Heart left ventricle (tissue), 16 donors: ENCODE measurements around the gene COL8A2. TPM values are rescaled to one million over a fixed set of nuclear protein-coding genes. Genes with fewer than 3 reads are reported as not detected.

Experiments
- ATAC-seq, 4 donors: fragments of 200-7000 bp; cut with Tn5 transposase; one replicate each; pipeline ENCODE4 v1.9.1; 2020 to 2022; ENCODE audit warnings: moderate library complexity in 4 of 4, mild to moderate bottlenecking in 3 of 4, moderate number of reproducible peaks in 1 of 4
- DNase-seq, 5 donors: peaks; one replicate each; pipeline ENCODE4 v3.0.0-alpha.2; 2020
- H3K27ac ChIP-seq, 12 donors: fragments of 200-600 bp; sonication (generic) in 4 of 12; one replicate each; pipeline versions ENCODE4 v1.5.0 to v1.8.0; 2016 to 2022; ENCODE audit warnings: mild to moderate bottlenecking in 2 of 12
- H3K27me3 ChIP-seq, 9 donors: fragments of 200-600 bp; sonication (generic) in 2 of 9; one replicate each; pipeline versions ENCODE4 v1.5.1 to v1.8.0; 2016 to 2022; ENCODE audit warnings: mild to moderate bottlenecking in 3 of 9
- H3K36me3 ChIP-seq, 9 donors: fragments of 200-600 bp; sonication (generic) in 2 of 9; one replicate each; pipeline versions ENCODE4 v1.5.0 to v1.8.0; 2018 to 2022; ENCODE audit warnings: mild to moderate bottlenecking in 2 of 9
- H3K4me1 ChIP-seq, 12 donors: fragments of 200-600 bp; sonication (generic) in 4 of 12; one replicate each; pipeline versions ENCODE4 v1.5.0 to v1.8.0; 2016 to 2022; ENCODE audit warnings: mild to moderate bottlenecking in 3 of 12
- H3K4me3 ChIP-seq, 12 donors: fragments of 200-600 bp; sonication (generic) in 4 of 12; one replicate each; pipeline versions ENCODE4 v1.5.0 to v1.8.0; 2017 to 2022; ENCODE audit warnings: mild to moderate bottlenecking in 9 of 12, moderate library complexity in 4 of 12
- H3K9me3 ChIP-seq, 12 donors: fragments of 200-600 bp; sonication (generic) in 4 of 12; one replicate each; pipeline versions ENCODE4 v1.5.0 to v1.8.0; 2016 to 2022; ENCODE audit warnings: mild to moderate bottlenecking in 1 of 12
- CTCF ChIP-seq, 12 donors: fragments of 200-600 bp; sonication (generic) in 4 of 12; IDR thresholded peaks; one replicate each; pipeline versions ENCODE4 v1.5.0 to v1.8.0; 2018 to 2022; ENCODE audit warnings: antibody characterized with exemption in 12 of 12, mild to moderate bottlenecking in 5 of 12
- POLR2A ChIP-seq, 2 donors: fragments of 450-650 bp; IDR thresholded peaks; one replicate each; pipeline ENCODE4 v1.6.1; 2017; ENCODE audit warnings: antibody characterized with exemption in 2 of 2, mild to moderate bottlenecking in 2 of 2, moderate library complexity in 2 of 2
- WGBS, 4 donors: extraction: QIAGEN DNeasy Blood & Tissue Kit in 2 of 4; methylation state at CpG; one replicate each; pipeline versions ENCODE4 v1.1.5 to v1.1.7; 2013 to 2018; 5-methylcytosine and 5-hydroxymethylcytosine counted together
- intact Hi-C, 10 donors: fragments of 100-400 bp; cut with DNase I; formaldehyde crosslinking; loops; one replicate each; pipeline versions ENCODE4 v1.11.1 to v1.14.2; 2022
- long read RNA-seq, 3 donors: library from polyadenylated mRNA; unstranded; transcript quantifications; one replicate each; pipeline ENCODE4 v2.0.0, GENCODE V29; 2020 to 2021
- polyA plus RNA-seq, 2 donors: library from polyadenylated mRNA; stranded (reverse); fragments of 200-250 nt; gene quantifications; one replicate each; pipeline ENCODE4 v1.2.3, GENCODE V29; 2013
- total RNA-seq, 9 donors: library from RNA; depleted of rRNA in 2 of 9; stranded (reverse); fragments of >200 nt in 2 of 9; fragmentation: NEBNext Ultra II Directional in 3 of 9; extraction: Animal tissue kit (Norgen Biotek cat#: 25700) in 3 of 9; gene quantifications; one replicate each; pipeline versions ENCODE4 v1.1.0 to v1.2.4, GENCODE V29; 2016 to 2023
- donor health status: ischemic (EF 13 %, LVEDD 7.1; RV severe dilation, severe dysfunction).
- donor health status: healthy with polysubstance abuse.
- donor health status: DM: no; HTN: yes; CAD: no.
- donor health status: DM: no; HTN: no; CAD: no.
- donor health status: ischemic (EF 25% LVEDD 6.9; RV normal size, moderate dysfunction).
- donor health status: ischemic (EF 25% LVEDD 5.7; RV mildly dilated, moderate dysfunction).
- donor health status: healthy.
- donor health status: DM: yes; HTN: yes; CAD: no.
- donor health status: ischemic (EF 35%, LVEDD 5.7; RV mildly dilated, moderate dysfunction).
- donor health status: nonischemic (EF 11% LVEDD 7.7; RV severe dilation, severe dysfunction).
- donor health status: DM: yes; HTN: yes; CAD: no.
- donor health status: PGD.
- donor health status: ischemic (EF 29% LVEDD 5.4; RV normal size, mild dysfunction).
- donor health status: nonischemic (EF 23%, LVEDD 6.1; RV moderate dilation, normal function).

The COL8A2 gene
- total RNA-seq (1 to 10 TPM in 5 of 9 donors, under 1 TPM in 4; 0.33 to 2.6 (median 1.1) TPM), polyA plus RNA-seq (under 1 TPM; 0.34 to 0.53 TPM)
- long read RNA-seq, donor 1, full-length matches to known transcripts = 1 of 3 reads
- long read RNA-seq, donor 1, partial matches to known transcripts = 0 of 3 reads
- long read RNA-seq, donor 1, other reads (novel, unspliced or antisense) = 2 of 3 reads
- long read RNA-seq, donor 2, partial matches to known transcripts = 0 of 1 reads
- long read RNA-seq, donor 2, other reads (novel, unspliced or antisense) = 1 of 1 reads
- long read RNA-seq, donor 3, partial matches to known transcripts = 0 of 2 reads
- long read RNA-seq, donor 3, other reads (novel, unspliced or antisense) = 2 of 2 reads

GRCh38 chr1:36125129-36125991 is at the start of gene COL8A2:
Gene COL8A2 (minus strand): TSS chr1:36125222. CDS start chr1:36100242, 24,980 bp downstream.
- TF ChIP-seq CTCF (IDR thresholded peaks at IDR 0.05) (no peak), POLR2A (IDR thresholded peaks at IDR 0.05) (no peak)
- Histone ChIP-seq H3K36me3 (no peaks in the 10 kb centered on the region), H3K4me3 (peak within 1 kb of the TSS in 11 of 12 donors; percentile 17 to 52 (median 44)), H3K27me3 (peaks cover 0 to 18% (median 0%) of the 10 kb centered on the region in 9 donors), H3K4me1 (peaks cover 0 to 30% (median 0%) of the 10 kb centered on the region in 12 donors), H3K9me3 (no peaks in the 10 kb centered on the region), H3K27ac (peak within 1 kb of the TSS in 1 of 12 donors; percentile 57)
- 10 to 39% (median 16%) methylated on average over 23 to 77 of the region's 77 CpGs for WGBS, 4 donors
- DNase-seq = peak in 3 of 5 donors; percentile 36 to 53 (median 41)
- intact Hi-C loops = no loop called here
- ATAC-seq = peak in 3 of 4 donors; percentile 54 to 75 (median 65)

- no peaks in the 10 kb centered on the region for H3K9me3 ChIP-seq
- WGBS, 4 donors = 52 to 63% (median 57%) methylated on average over 11 of the region's 11 CpGs
- peak overlapping the region in 1 of 12 donors; percentile 13 for H3K4me3 ChIP-seq
- H3K27ac ChIP-seq = peak overlapping the region; percentile 63 to 100 (median 90)
- peaks cover 0 to 100% (median 89%) of the 10 kb centered on the region in 9 donors for H3K36me3 ChIP-seq
- TF ChIP-seq POLR2A (IDR thresholded peaks at IDR 0.05) (no peak), CTCF (IDR thresholded peaks at IDR 0.05) (no peak)
- no peak for DNase-seq
- ATAC-seq = no peak
- H3K27me3 ChIP-seq = no peaks in the 10 kb centered on the region
- intact Hi-C loops = loop anchor here in 1 of 10 donors (2.0 kb wide), 1 partner anchor 14 kb away; no protein-coding TSS in a partner anchor
- peaks cover 3 to 92% (median 58%) of the 10 kb centered on the region in 12 donors for H3K4me1 ChIP-seq
Observed at GRCh38 chr1:36174713-36175112, 49.7 kb upstream of the COL8A2 start.

GRCh38 chr1:36172983-36173382 is 48.0 kb upstream of the COL8A2 start:
- intact Hi-C loops = no loop called here
- Histone ChIP-seq H3K4me1 (peaks cover 3 to 100% (median 72%) of the 10 kb centered on the region in 12 donors), H3K36me3 (peaks cover 0 to 92% (median 76%) of the 10 kb centered on the region in 9 donors), H3K27ac (peak overlapping the region in 11 of 12 donors; percentile 4 to 100 (median 89)), H3K9me3 (no peaks in the 10 kb centered on the region), H3K27me3 (no peaks in the 10 kb centered on the region), H3K4me3 (no peak overlapping the region)
- DNase-seq (no peak), ATAC-seq (no peak)
- TF ChIP-seq POLR2A (IDR thresholded peaks at IDR 0.05) = no peak
- no peak for TF ChIP-seq CTCF (IDR thresholded peaks at IDR 0.05)
- WGBS, 4 donors = 72 to 89% (median 83%) methylated on average over 2 of the region's 2 CpGs
